ENCODE measurements around the gene METRN.

The METRN gene

DNA sequence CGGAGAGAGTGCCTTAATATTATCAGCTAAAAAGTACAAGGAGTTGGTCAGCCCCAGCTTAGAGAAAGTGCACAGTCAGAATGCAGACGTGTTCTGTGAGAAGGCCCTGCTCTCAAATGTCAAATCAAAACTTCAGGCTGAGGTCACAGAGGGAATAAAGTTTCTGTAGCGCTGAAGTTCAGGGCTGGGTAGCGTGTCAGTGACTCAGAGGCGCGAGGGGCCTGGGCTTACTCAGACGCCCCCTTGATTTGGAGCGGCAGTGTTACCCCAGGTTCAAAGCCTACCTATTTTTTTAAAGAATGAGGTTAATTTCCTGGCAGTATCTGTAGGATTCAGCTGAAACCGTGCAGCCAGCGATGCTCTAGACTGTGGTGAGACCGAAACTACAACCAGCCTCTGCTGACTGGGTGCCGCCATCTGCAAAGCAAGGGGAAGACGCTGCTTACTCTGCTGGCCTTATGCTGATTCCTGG is 21.1 kb downstream of the METRN start:
- Histone ChIP-seq H3K9ac (ENCODE audit: low read length) (peak overlapping the region; percentile 4; the same call in 1 of the 2 replicates), H3K79me2 (ENCODE audit: low read length) (peaks cover 15% of the 10 kb centered on the region), H3K9me3 (replicated peaks; ENCODE audit: insufficient read depth, low read length) (no peaks in the 10 kb centered on the region), H3K27me3 (replicated peaks; ENCODE audit: insufficient read depth, low read length) (no peaks in the 10 kb centered on the region), H3K9me2 (replicated peaks; ENCODE audit: insufficient read depth, low read length) (no peaks in the 10 kb centered on the region), H4K20me1 (ENCODE audit: insufficient read depth, low read length) (no peaks in the 10 kb centered on the region), H3K4me2 (ENCODE audit: low read depth, low read length) (peak overlapping the region; percentile 69), H3K4me3 (ENCODE audit: low read length) (no peak overlapping the region), H2AFZ (ENCODE audit: low read length) (no peak overlapping the region), H3K4me1 (ENCODE audit: low read length) (peaks cover 38% of the 10 kb centered on the region), H3K36me3 (replicated peaks; ENCODE audit: insufficient read depth, low read length) (no peaks in the 10 kb centered on the region), H3K27ac (ENCODE audit: low read length) (peak overlapping the region; percentile 79), H3F3A (ENCODE audit: insufficient read depth, low read length) (peaks cover 25% of the 10 kb centered on the region)
- TF ChIP-seq CTCF (IDR thresholded peaks at IDR 0.05; ENCODE audit: low read length), result no peak
- peak; percentile 88 for DNase-seq

DNA sequence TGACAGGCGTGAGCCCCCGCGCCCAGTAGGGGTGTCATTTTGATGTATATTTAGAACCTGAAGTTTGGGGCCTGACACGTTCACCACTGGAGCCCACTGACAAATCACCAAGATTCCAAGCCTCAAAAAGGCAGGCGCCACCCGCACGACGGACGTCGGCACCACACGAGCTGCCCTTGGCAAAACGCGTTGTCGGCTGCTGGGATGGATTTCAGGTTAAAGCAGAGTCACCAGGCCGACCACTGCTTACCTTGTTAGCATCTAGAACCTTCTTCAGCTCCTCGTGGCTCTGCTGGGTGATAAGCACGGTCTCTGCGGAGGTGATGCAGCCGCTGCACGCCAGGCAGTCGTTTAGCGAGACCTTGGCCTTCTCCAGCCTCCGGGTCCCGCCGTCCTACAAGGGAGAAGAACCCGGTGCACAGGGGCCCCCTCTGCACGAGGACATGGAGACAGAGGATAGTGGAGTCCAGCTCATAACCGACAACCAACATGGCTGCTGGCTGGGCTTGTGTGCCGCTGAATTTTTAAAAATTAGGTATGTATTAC is 22.1 kb downstream of the METRN start:
- H3K27ac ChIP-seq (ENCODE audit: low read length), result no peak overlapping the region
- H3K9ac ChIP-seq (ENCODE audit: low read length), result no peak overlapping the region
- no peaks in the 10 kb centered on the region for H3K36me3 ChIP-seq (replicated peaks; ENCODE audit: insufficient read depth, low read length)

GRCh38 chr16:739560-740458 is 24.9 kb downstream of the METRN start:
- Histone ChIP-seq H3K27ac (ENCODE audit: low read length) (no peak overlapping the region), H3K4me1 (ENCODE audit: low read length) (peaks cover 35% of the 10 kb centered on the region)
- DNase-seq, result no peak

More for the DNA sequence above, 22.1 kb downstream of the METRN start:
- no peak overlapping the region for H3K4me2 ChIP-seq (ENCODE audit: low read depth, low read length)
- H3K4me3 ChIP-seq (ENCODE audit: low read length), result no peak overlapping the region
- no peaks in the 10 kb centered on the region for H4K20me1 ChIP-seq (ENCODE audit: insufficient read depth, low read length)
- peaks cover 25% of the 10 kb centered on the region for H3F3A ChIP-seq (ENCODE audit: insufficient read depth, low read length)
- no peak overlapping the region for H2AFZ ChIP-seq (ENCODE audit: low read length)
- no peak for DNase-seq
- H3K27me3 ChIP-seq (replicated peaks; ENCODE audit: insufficient read depth, low read length), result no peaks in the 10 kb centered on the region
- TF ChIP-seq EZH2phosphoT487 (IDR thresholded peaks at IDR 0.05; ENCODE audit: low read length), result no peak
- no peak for TF ChIP-seq CTCF (IDR thresholded peaks at IDR 0.05; ENCODE audit: low read length)
- no peak for TF ChIP-seq EZH2 (optimal IDR thresholded peaks at IDR 0.05; ENCODE audit: low read depth, low read length)
- H3K4me1 ChIP-seq (ENCODE audit: low read length), result peaks cover 38% of the 10 kb centered on the region
- H3K9me3 ChIP-seq (replicated peaks; ENCODE audit: insufficient read depth, low read length), result no peaks in the 10 kb centered on the region
- no peaks in the 10 kb centered on the region for H3K9me2 ChIP-seq (replicated peaks; ENCODE audit: insufficient read depth, low read length)
- H3K79me2 ChIP-seq (ENCODE audit: low read length), result peaks cover 15% of the 10 kb centered on the region

More at GRCh38 chr16:739560-740458, 24.9 kb downstream of the METRN start:
- Histone ChIP-seq H3K79me2 (ENCODE audit: low read length) (peaks cover 15% of the 10 kb centered on the region), H2AFZ (ENCODE audit: low read length) (peak overlapping the region; percentile 98), H3K9me3 (replicated peaks; ENCODE audit: insufficient read depth, low read length) (no peaks in the 10 kb centered on the region), H3K4me3 (ENCODE audit: low read length) (peak overlapping the region; percentile 96), H3K4me2 (ENCODE audit: low read depth, low read length) (peak overlapping the region; percentile 94), H3K27me3 (replicated peaks; ENCODE audit: insufficient read depth, low read length) (peaks cover 18% of the 10 kb centered on the region), H3K36me3 (replicated peaks; ENCODE audit: insufficient read depth, low read length) (no peaks in the 10 kb centered on the region), H4K20me1 (ENCODE audit: insufficient read depth, low read length) (no peaks in the 10 kb centered on the region), H3F3A (ENCODE audit: insufficient read depth, low read length) (peaks cover 24% of the 10 kb centered on the region), H3K9ac (ENCODE audit: low read length) (peak overlapping the region; percentile 93), H3K9me2 (replicated peaks; ENCODE audit: insufficient read depth, low read length) (no peaks in the 10 kb centered on the region)
- no peak for TF ChIP-seq EZH2 (optimal IDR thresholded peaks at IDR 0.05; ENCODE audit: low read depth, low read length)
- no peak for TF ChIP-seq EZH2phosphoT487 (IDR thresholded peaks at IDR 0.05; ENCODE audit: low read length)
- TF ChIP-seq CTCF (IDR thresholded peaks at IDR 0.05; ENCODE audit: low read length), result no peak

Data from MM.1S (cell line).